PFSK-1 (cell line): ENCODE measurements around the gene MEGF11.

Source experiments
- FOXP2 ChIP-seq: optimal IDR thresholded peaks from 2 replicates; pipeline ENCODE3; 2011; ENCODE audit warnings: borderline replicate concordance, control low read depth, inconsistent platforms; ENCODE audit not compliant: insufficient read depth; ENCODE audit errors: extremely low read length, extremely low read depth
- POLR2AphosphoS5 ChIP-seq: IDR thresholded peaks from 2 replicates; pipeline ENCODE4 v1.6.1; 2012; ENCODE audit warnings: low read depth, mild to moderate bottlenecking, control low read depth, low read length, moderate library complexity
- REST ChIP-seq, 2 experiments: IDR thresholded peaks; 2 replicates each; pipeline versions ENCODE4 v1.6.1 to v1.8.0; 2011 to 2012; ENCODE audit warnings: low read depth in 2 of 2, low read length in 2 of 2, control low read depth in 1 of 2, inconsistent platforms in 1 of 2, mild to moderate bottlenecking in 1 of 2, moderate library complexity in 1 of 2; ENCODE audit not compliant: insufficient read depth in 1 of 2
- SIN3A ChIP-seq: IDR thresholded peaks from 2 replicates; pipeline ENCODE4 v1.6.1; 2012; ENCODE audit warnings: mild to moderate bottlenecking, low read length, moderate library complexity, borderline replicate concordance; ENCODE audit not compliant: insufficient read depth
- TAF1 ChIP-seq: IDR thresholded peaks from 2 replicates; pipeline ENCODE4 v1.6.1; 2012; ENCODE audit warnings: low read length, control low read depth, borderline replicate concordance; ENCODE audit not compliant: insufficient read depth

The MEGF11 gene

GRCh38 chr15:66161575-66162118 is 91.9 kb downstream of the MEGF11 start:
- TF ChIP-seq SIN3A, result no peak

- no peak for TF ChIP-seq POLR2AphosphoS5
- TF ChIP-seq FOXP2, result no peak
- no peak for TF ChIP-seq SIN3A
- TF ChIP-seq TAF1, result no peak
- TF ChIP-seq REST (IDR thresholded peaks at IDR 0.05; ENCODE audit: insufficient read depth in 1 of 2, low read depth in 2 of 2, low read length in 2 of 2), result no peak
These were observed 92.4 kb downstream of the MEGF11 start for GRCh38 chr15:66161108-66161507.

GRCh38 chr15:66157507-66157906 is 96.0 kb downstream of the MEGF11 start:
- no peak for TF ChIP-seq SIN3A
- TF ChIP-seq POLR2AphosphoS5, result no peak
- TF ChIP-seq REST (IDR thresholded peaks at IDR 0.05; ENCODE audit: insufficient read depth in 1 of 2, low read depth in 2 of 2, low read length in 2 of 2), result no peak
- TF ChIP-seq TAF1, result no peak
- no peak for TF ChIP-seq FOXP2

GRCh38 chr15:66156310-66156975 is 97.1 kb downstream of the MEGF11 start:
- TF ChIP-seq REST (IDR thresholded peaks at IDR 0.05; ENCODE audit: insufficient read depth in 1 of 2, low read depth in 2 of 2, low read length in 2 of 2), result no peak
- no peak for TF ChIP-seq POLR2AphosphoS5
- TF ChIP-seq TAF1, result no peak
- TF ChIP-seq FOXP2, result no peak
- no peak for TF ChIP-seq SIN3A

GRCh38 chr15:66155065-66155464 is 98.5 kb downstream of the MEGF11 start:
- TF ChIP-seq TAF1 (no peak), REST (IDR thresholded peaks at IDR 0.05; ENCODE audit: insufficient read depth in 1 of 2, low read depth in 2 of 2, low read length in 2 of 2) (no peak), POLR2AphosphoS5 (no peak), FOXP2 (no peak), SIN3A (no peak)
